GM23338 (cell line): ENCODE results near the gene ATP8A1. TPM values are rescaled to one million over a fixed set of nuclear protein-coding genes. Genes with fewer than 3 reads are reported as not detected.

ENCODE experiments used
- ATAC-seq: fragments of 200-7000 bp; cut with Tn5 transposase; 3 replicates; pipeline ENCODE4 v1.9.1; 2020
- DNase-seq: peaks from one replicate; pipeline ENCODE4 v3.0.0-alpha.2; 2015; ENCODE audit warnings: low spot score
- H2AFZ ChIP-seq: fragments of 200-600 bp; sonication (generic); 2 replicates; pipeline ENCODE4 v1.8.0; 2016; ENCODE audit warnings: antibody characterized with exemption, mild to moderate bottlenecking, moderate library complexity
- H3F3A ChIP-seq: fragments of 200-600 bp; sonication (generic); replicated peaks from 2 replicates; pipeline ENCODE4 v1.8.0; 2017; ENCODE audit warnings: antibody characterized with exemption, mixed run types, low read depth
- H3K27ac ChIP-seq: fragments of 200-600 bp; sonication (generic); 2 replicates; pipeline ENCODE4 v1.6.1; 2016; ENCODE audit warnings: low read depth
- H3K27me3 ChIP-seq: fragments of 200-600 bp; sonication (generic); 2 replicates; pipeline ENCODE4 v1.8.0; 2016; ENCODE audit warnings: mild to moderate bottlenecking, mixed run types, moderate library complexity; ENCODE audit not compliant: insufficient read depth
- H3K36me3 ChIP-seq: fragments of 200-600 bp; sonication (generic); 2 replicates; pipeline ENCODE4 v1.8.0; 2016; ENCODE audit warnings: mild to moderate bottlenecking; ENCODE audit not compliant: insufficient read depth
- H3K4me1 ChIP-seq: fragments of 200-600 bp; sonication (generic); 2 replicates; pipeline ENCODE4 v1.8.0; 2016; ENCODE audit warnings: mild to moderate bottlenecking, moderate library complexity; ENCODE audit not compliant: insufficient read depth
- H3K4me2 ChIP-seq: fragments of 200-600 bp; sonication (generic); 2 replicates; pipeline ENCODE4 v1.7.1; 2017; ENCODE audit warnings: mixed run types
- H3K4me3 ChIP-seq: fragments of 200-600 bp; sonication (generic); 2 replicates; pipeline ENCODE4 v1.6.1; 2016; ENCODE audit warnings: mixed run types
- H3K79me2 ChIP-seq: fragments of 200-600 bp; sonication (generic); replicated peaks from 2 replicates; pipeline ENCODE4 v1.8.0; 2017; ENCODE audit warnings: mild to moderate bottlenecking; ENCODE audit not compliant: insufficient read depth
- H3K9me2 ChIP-seq: fragments of 200-600 bp; sonication (generic); 2 replicates; pipeline ENCODE4 v1.8.0; 2017; ENCODE audit not compliant: insufficient read depth
- H4K20me1 ChIP-seq: fragments of 200-600 bp; sonication (generic); replicated peaks from 2 replicates; pipeline ENCODE4 v1.8.0; 2017; ENCODE audit warnings: mild to moderate bottlenecking; ENCODE audit not compliant: insufficient read depth
- H3K27ac Mint-ChIP-seq: 2 replicates; pipeline ENCODE4 v1.8.0; 2020; ENCODE audit warnings: inconsistent platforms, mild to moderate bottlenecking, moderate library complexity, mixed read lengths
- H3K27me3 Mint-ChIP-seq: 3 replicates; pipeline ENCODE4 v1.8.0; 2022; ENCODE audit warnings: low read depth, mild to moderate bottlenecking, moderate library complexity, mixed read lengths, inconsistent platforms; ENCODE audit not compliant: insufficient read depth, poor library complexity
- H3K36me3 Mint-ChIP-seq: 3 replicates; pipeline ENCODE4 v1.8.0; 2021; ENCODE audit warnings: low read depth, mild to moderate bottlenecking, inconsistent platforms, moderate library complexity, mixed read lengths
- H3K4me1 Mint-ChIP-seq: 3 replicates; pipeline ENCODE4 v1.8.0; 2020; ENCODE audit warnings: mild to moderate bottlenecking, inconsistent platforms, mixed read lengths
- H3K4me3 Mint-ChIP-seq: 3 replicates; pipeline ENCODE4 v1.8.0; 2021; ENCODE audit warnings: moderate library complexity, mild to moderate bottlenecking, inconsistent platforms, mixed read lengths
- H3K9me3 Mint-ChIP-seq: 3 replicates; pipeline ENCODE4 v1.8.0; 2020; ENCODE audit warnings: moderate library complexity, mild to moderate bottlenecking, inconsistent platforms, mixed read lengths
- CREB1 ChIP-seq: fragments of 250-450 bp; sonication (Bioruptor Pico); IDR thresholded peaks from 2 replicates; pipeline ENCODE4 v1.5.0; 2020; ENCODE audit warnings: low read depth, mild to moderate bottlenecking, moderate library complexity
- EZH2 ChIP-seq: fragments of 200-600 bp; sonication (generic); IDR thresholded peaks from one replicate; pipeline ENCODE4 v1.8.0; 2017; ENCODE audit warnings: antibody characterized with exemption, mild to moderate bottlenecking, low read depth; ENCODE audit not compliant: unreplicated experiment
- EZH2phosphoT487 ChIP-seq: fragments of 200-600 bp; sonication (generic); IDR thresholded peaks from one replicate; pipeline ENCODE4 v1.8.1; 2018; ENCODE audit warnings: antibody characterized with exemption; ENCODE audit not compliant: unreplicated experiment
- JUNB ChIP-seq: IDR thresholded peaks from one replicate; pipeline ENCODE4 v1.6.1; 2016; ENCODE audit warnings: antibody characterized with exemption; ENCODE audit not compliant: unreplicated experiment
- NANOG ChIP-seq: IDR thresholded peaks from 2 replicates; pipeline ENCODE4 v1.6.1; 2016; ENCODE audit warnings: antibody characterized with exemption, borderline replicate concordance
- POLR2AphosphoS5 ChIP-seq: IDR thresholded peaks from 2 replicates; pipeline ENCODE4 v1.6.1; 2016; ENCODE audit warnings: antibody characterized with exemption, low read depth
- STAT1 ChIP-seq: IDR thresholded peaks from one replicate; pipeline ENCODE4 v1.6.1; 2016; ENCODE audit warnings: antibody characterized with exemption; ENCODE audit not compliant: unreplicated experiment
- ZNF114 ChIP-seq: fragments of 250-450 bp; sonication (Bioruptor Pico); IDR thresholded peaks from 2 replicates; pipeline ENCODE4 v1.5.0; 2020; ENCODE audit warnings: mild to moderate bottlenecking, moderate library complexity
- ZNF331 ChIP-seq: fragments of 250-450 bp; sonication (Bioruptor Pico); IDR thresholded peaks from 2 replicates; pipeline ENCODE4 v1.5.0; 2020; ENCODE audit warnings: low read depth, mild to moderate bottlenecking, moderate library complexity
- polyA plus RNA-seq: library from polyadenylated mRNA; unstranded; fragments of >200 nt; fragmentation: Nextera tagmentation; extraction: Ambion mirVana; gene quantifications from 2 replicates; pipeline ENCODE4 v1.2.1, GENCODE V29; 2016
- total RNA-seq: library from RNA; depleted of rRNA; stranded (reverse); fragments of >200 nt; shearing (Covaris generic); gene quantifications from 2 replicates; pipeline ENCODE4 v1.2.3, GENCODE V29; 2014
- TF ChIP-seq, protein P1 (sequence below): IDR thresholded peaks from 2 replicates; pipeline ENCODE4 v1.6.1; 2016; ENCODE audit warnings: antibody characterized with exemption
- TF ChIP-seq, protein P2 (sequence below): fragments of 250-450 bp; sonication (Bioruptor Pico); IDR thresholded peaks from 2 replicates; pipeline ENCODE4 v1.5.0; 2020; ENCODE audit warnings: mild to moderate bottlenecking, moderate library complexity
- TF ChIP-seq, protein P3 (sequence below), 2 experiments: fragments of 200-600 bp in 1 of 2; sonication (generic) in 1 of 2; conservative IDR thresholded peaks; 2 replicates each; pipeline versions ENCODE4 v1.5.1 to v1.6.1; 2016 to 2017; ENCODE audit warnings: antibody characterized with exemption in 2 of 2, low read depth in 2 of 2, mild to moderate bottlenecking in 2 of 2, moderate library complexity in 1 of 2
- TF ChIP-seq, protein P4 (sequence below): IDR thresholded peaks from one replicate; pipeline ENCODE4 v1.6.1; 2018; ENCODE audit warnings: antibody characterized with exemption; ENCODE audit not compliant: unreplicated experiment

The ATP8A1 gene
- total and polyA plus RNA-seq, 2 experiments from 2014 or later: 6.8 to 66.3 TPM

DNA sequence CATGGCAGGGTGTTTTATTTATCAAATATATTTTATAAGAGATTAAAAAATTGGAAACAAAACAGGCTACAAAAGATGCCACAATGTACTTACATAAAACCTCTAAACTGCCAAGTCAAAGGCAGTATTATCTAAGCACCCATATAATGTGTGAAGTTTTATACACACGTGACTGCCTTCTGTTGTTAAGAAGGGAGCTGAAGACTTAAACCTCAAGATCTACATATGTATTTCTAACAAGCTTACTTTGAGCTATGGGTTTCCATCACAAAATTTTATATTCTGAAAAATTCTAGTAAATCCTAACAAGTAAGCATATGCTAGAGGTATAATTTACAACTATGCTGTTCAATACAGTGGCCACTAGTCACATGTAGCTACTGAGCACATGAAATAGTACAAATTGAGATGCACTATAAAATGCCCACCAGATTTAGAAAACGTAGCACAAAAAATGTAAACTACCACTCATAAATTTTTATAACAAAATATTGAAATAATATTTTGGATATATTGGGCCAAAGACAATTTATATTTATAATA, 9.8 kb downstream of the ATP8A1 start:
- TF ChIP-seq, protein P1, sequence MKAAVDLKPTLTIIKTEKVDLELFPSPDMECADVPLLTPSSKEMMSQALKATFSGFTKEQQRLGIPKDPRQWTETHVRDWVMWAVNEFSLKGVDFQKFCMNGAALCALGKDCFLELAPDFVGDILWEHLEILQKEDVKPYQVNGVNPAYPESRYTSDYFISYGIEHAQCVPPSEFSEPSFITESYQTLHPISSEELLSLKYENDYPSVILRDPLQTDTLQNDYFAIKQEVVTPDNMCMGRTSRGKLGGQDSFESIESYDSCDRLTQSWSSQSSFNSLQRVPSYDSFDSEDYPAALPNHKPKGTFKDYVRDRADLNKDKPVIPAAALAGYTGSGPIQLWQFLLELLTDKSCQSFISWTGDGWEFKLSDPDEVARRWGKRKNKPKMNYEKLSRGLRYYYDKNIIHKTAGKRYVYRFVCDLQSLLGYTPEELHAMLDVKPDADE: no peak
- TF ChIP-seq, protein P2, sequence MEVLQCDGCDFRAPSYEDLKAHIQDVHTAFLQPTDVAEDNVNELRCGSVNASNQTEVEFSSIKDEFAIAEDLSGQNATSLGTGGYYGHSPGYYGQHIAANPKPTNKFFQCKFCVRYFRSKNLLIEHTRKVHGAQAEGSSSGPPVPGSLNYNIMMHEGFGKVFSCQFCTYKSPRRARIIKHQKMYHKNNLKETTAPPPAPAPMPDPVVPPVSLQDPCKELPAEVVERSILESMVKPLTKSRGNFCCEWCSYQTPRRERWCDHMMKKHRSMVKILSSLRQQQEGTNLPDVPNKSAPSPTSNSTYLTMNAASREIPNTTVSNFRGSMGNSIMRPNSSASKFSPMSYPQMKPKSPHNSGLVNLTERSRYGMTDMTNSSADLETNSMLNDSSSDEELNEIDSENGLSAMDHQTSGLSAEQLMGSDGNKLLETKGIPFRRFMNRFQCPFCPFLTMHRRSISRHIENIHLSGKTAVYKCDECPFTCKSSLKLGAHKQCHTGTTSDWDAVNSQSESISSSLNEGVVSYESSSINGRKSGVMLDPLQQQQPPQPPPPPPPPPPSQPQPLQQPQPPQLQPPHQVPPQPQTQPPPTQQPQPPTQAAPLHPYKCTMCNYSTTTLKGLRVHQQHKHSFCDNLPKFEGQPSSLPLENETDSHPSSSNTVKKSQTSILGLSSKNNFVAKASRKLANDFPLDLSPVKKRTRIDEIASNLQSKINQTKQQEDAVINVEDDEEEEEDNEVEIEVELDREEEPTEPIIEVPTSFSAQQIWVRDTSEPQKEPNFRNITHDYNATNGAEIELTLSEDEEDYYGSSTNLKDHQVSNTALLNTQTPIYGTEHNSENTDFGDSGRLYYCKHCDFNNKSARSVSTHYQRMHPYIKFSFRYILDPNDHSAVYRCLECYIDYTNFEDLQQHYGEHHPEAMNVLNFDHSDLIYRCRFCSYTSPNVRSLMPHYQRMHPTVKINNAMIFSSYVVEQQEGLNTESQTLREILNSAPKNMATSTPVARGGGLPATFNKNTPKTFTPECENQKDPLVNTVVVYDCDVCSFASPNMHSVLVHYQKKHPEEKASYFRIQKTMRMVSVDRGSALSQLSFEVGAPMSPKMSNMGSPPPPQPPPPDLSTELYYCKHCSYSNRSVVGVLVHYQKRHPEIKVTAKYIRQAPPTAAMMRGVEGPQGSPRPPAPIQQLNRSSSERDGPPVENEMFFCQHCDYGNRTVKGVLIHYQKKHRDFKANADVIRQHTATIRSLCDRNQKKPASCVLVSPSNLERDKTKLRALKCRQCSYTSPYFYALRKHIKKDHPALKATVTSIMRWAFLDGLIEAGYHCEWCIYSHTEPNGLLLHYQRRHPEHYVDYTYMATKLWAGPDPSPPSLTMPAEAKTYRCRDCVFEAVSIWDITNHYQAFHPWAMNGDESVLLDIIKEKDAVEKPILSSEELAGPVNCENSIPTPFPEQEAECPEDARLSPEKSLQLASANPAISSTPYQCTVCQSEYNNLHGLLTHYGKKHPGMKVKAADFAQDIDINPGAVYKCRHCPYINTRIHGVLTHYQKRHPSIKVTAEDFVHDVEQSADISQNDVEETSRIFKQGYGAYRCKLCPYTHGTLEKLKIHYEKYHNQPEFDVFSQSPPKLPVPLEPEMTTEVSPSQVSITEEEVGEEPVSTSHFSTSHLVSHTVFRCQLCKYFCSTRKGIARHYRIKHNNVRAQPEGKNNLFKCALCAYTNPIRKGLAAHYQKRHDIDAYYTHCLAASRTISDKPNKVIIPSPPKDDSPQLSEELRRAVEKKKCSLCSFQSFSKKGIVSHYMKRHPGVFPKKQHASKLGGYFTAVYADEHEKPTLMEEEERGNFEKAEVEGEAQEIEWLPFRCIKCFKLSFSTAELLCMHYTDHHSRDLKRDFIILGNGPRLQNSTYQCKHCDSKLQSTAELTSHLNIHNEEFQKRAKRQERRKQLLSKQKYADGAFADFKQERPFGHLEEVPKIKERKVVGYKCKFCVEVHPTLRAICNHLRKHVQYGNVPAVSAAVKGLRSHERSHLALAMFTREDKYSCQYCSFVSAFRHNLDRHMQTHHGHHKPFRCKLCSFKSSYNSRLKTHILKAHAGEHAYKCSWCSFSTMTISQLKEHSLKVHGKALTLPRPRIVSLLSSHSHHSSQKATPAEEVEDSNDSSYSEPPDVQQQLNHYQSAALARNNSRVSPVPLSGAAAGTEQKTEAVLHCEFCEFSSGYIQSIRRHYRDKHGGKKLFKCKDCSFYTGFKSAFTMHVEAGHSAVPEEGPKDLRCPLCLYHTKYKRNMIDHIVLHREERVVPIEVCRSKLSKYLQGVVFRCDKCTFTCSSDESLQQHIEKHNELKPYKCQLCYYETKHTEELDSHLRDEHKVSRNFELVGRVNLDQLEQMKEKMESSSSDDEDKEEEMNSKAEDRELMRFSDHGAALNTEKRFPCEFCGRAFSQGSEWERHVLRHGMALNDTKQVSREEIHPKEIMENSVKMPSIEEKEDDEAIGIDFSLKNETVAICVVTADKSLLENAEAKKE (CRISPR knock-in tag): no peak
- TF ChIP-seq CREB1 (no peak), JUNB (no peak), NANOG (no peak), EZH2 (no peak), ZNF114 (CRISPR knock-in tag) (no peak), POLR2AphosphoS5 (no peak), ZNF331 (CRISPR knock-in tag) (no peak), EZH2phosphoT487 (no peak), STAT1 (no peak)
- TF ChIP-seq, protein P3, sequence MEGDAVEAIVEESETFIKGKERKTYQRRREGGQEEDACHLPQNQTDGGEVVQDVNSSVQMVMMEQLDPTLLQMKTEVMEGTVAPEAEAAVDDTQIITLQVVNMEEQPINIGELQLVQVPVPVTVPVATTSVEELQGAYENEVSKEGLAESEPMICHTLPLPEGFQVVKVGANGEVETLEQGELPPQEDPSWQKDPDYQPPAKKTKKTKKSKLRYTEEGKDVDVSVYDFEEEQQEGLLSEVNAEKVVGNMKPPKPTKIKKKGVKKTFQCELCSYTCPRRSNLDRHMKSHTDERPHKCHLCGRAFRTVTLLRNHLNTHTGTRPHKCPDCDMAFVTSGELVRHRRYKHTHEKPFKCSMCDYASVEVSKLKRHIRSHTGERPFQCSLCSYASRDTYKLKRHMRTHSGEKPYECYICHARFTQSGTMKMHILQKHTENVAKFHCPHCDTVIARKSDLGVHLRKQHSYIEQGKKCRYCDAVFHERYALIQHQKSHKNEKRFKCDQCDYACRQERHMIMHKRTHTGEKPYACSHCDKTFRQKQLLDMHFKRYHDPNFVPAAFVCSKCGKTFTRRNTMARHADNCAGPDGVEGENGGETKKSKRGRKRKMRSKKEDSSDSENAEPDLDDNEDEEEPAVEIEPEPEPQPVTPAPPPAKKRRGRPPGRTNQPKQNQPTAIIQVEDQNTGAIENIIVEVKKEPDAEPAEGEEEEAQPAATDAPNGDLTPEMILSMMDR (conservative IDR thresholded peaks at IDR 0.05; ENCODE audit: low read depth in 2 of 2): no peak
- TF ChIP-seq, protein P4, sequence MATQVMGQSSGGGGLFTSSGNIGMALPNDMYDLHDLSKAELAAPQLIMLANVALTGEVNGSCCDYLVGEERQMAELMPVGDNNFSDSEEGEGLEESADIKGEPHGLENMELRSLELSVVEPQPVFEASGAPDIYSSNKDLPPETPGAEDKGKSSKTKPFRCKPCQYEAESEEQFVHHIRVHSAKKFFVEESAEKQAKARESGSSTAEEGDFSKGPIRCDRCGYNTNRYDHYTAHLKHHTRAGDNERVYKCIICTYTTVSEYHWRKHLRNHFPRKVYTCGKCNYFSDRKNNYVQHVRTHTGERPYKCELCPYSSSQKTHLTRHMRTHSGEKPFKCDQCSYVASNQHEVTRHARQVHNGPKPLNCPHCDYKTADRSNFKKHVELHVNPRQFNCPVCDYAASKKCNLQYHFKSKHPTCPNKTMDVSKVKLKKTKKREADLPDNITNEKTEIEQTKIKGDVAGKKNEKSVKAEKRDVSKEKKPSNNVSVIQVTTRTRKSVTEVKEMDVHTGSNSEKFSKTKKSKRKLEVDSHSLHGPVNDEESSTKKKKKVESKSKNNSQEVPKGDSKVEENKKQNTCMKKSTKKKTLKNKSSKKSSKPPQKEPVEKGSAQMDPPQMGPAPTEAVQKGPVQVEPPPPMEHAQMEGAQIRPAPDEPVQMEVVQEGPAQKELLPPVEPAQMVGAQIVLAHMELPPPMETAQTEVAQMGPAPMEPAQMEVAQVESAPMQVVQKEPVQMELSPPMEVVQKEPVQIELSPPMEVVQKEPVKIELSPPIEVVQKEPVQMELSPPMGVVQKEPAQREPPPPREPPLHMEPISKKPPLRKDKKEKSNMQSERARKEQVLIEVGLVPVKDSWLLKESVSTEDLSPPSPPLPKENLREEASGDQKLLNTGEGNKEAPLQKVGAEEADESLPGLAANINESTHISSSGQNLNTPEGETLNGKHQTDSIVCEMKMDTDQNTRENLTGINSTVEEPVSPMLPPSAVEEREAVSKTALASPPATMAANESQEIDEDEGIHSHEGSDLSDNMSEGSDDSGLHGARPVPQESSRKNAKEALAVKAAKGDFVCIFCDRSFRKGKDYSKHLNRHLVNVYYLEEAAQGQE: no peak
- peaks cover 14% of the 10 kb centered on the region; the same call in 2 of the 3 replicates for H3K4me1 Mint-ChIP-seq
- Histone ChIP-seq H3K79me2 (peaks cover 59% of the 10 kb centered on the region), H3K4me1 (peaks cover 7% of the 10 kb centered on the region; the same call in 1 of the 2 replicates), H3K4me2 (no peak overlapping the region), H3K27ac (no peak overlapping the region), H3K9me2 (no peaks in the 10 kb centered on the region), H2AFZ (no peak overlapping the region), H3K27me3 (no peaks in the 10 kb centered on the region), H4K20me1 (peaks cover 17% of the 10 kb centered on the region), H3F3A (no peaks in the 10 kb centered on the region), H3K4me3 (no peak overlapping the region), H3K36me3 (no peaks in the 10 kb centered on the region)
- no peak overlapping the region for H3K4me3 Mint-ChIP-seq
- peaks cover 13% of the 10 kb centered on the region for H3K9me3 Mint-ChIP-seq
- no peak overlapping the region for H3K27ac Mint-ChIP-seq
- no peaks in the 10 kb centered on the region for H3K27me3 Mint-ChIP-seq
- ATAC-seq (no peak), DNase-seq (no peak)
- H3K36me3 Mint-ChIP-seq: peaks cover 14% of the 10 kb centered on the region
